HS-27A (cell line): Measurements from ENCODE around the gene ARHGAP12.

Source experiments
- DNase-seq: peaks from one replicate; pipeline ENCODE4 v3.0.0-alpha.2; 2012; ENCODE audit warnings: low read depth, missing footprints

ARHGAP12 gene

GRCh38 chr10:31928549-31929260 lies at the start of gene ARHGAP12:
ARHGAP12 (minus strand) TSS chr10:31928831; CDS start chr10:31908855, 19,976 bp downstream.
- no peak for DNase-seq

GRCh38 chr10:31978156-31978483 lies 49.5 kb upstream of the ARHGAP12 start:
- DNase-seq = no peak

DNA sequence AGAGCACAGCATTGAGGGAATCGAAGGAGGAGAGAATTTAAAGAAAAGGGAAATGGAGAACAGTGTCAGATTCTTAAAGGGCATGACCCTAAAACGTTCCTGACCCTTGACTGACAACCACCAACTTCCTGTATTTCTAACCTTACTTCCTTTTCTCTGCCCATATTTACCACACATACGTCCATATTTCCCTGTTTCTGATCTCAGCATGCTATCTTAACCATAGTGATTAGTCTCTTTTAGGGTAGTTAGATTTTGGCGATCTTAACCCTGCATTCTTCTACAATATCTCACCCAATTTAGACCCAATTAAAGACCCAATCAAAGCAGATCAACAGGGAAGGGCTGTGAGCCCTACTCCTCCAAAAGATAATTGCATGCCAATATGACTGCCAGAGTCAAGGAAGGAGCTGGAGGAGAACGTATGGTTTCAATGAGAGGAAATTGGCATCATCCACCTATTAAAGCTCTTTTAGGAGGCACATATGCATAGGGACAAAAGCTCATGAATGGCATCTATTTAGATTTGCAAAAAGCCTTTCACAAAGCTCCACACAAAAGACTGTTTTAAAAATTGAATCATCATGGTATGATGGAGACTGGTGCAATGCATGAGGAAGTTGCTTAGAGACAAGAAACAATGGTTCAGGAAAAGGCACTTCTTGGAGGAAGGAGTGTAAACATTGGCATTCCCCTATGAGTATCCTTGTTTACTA lies 49.0 kb upstream of the ARHGAP12 start:
- no peak for DNase-seq

DNA sequence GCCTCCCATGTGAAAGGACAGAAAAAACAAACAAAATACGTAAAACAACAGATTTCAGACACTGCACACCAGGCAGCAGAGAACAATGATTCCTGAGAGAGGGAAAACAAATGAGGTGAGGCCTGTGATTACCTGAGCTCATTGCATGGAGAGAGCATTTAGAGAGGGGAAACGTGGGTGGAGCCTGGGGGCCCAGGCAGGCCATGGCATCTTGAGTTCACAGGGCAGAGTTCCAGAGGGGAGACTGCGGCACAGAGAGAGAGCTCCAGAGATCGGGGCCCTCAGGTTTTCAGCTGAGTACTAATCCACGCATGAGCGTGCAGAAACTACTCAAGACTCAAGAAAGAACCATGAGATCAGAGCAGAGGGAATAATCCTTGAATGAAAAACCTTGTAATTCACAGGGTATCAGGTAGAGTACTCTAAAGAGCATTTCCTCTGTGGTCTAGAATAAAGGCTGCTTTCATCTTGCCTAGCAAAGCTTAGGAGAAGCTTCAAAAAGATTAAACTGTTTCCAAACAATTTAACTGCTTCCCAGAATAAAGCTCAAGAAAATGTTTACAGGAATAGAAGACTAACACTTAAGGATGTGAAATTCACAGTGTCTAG lies 46.6 kb upstream of the ARHGAP12 start:
- DNase-seq = no peak

GRCh38 chr10:31974434-31975124 lies 45.9 kb upstream of the ARHGAP12 start:
- no peak for DNase-seq

DNA sequence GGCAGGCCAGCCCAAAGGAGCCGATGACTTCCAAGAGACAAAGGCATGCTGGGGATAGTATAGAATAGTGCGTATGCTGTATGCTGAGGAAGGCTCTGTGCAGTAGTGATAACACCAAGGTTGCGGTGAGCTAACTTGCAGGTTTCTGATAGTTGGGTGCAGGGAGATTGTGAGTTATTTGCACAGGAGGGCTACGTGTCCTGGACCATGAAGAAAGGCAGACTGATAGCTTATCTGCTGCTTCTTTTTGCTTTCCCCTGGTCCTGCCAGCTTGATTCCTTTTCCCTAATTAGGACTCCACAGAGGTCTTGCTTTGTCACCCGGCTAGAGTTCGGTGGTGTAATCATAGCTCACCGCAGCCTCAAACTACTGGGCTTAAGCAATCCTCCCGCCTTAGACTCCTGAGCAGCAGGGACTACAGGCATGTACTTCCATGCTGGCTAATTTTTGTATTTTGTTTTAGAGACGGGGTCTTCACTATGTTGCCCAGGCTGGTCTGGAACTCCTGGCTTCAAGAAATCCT lies 43.9 kb upstream of the ARHGAP12 start:
- DNase-seq = no peak

DNA sequence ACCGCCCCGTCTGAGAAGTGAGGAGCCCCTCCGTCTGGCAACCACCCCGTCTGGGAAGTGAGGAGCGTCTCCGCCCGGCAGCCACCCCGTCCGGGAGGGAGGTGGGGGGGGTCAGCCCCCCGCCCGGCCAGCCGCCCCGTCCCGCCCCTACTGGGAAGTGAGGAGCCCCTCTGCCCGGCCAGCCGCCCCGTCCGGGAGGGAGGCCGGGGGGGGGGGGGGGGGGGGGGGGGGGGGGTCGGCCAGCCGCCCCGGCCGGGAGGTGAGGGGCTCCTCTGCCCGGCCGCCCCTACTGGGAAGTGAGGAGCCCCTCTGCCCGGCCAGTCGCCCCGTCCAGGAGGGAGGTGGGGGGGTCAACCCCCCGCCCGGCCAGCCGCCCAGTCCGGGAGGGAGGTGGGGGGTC lies 41.2 kb upstream of the ARHGAP12 start:
- peak; percentile 46 for DNase-seq

DNA sequence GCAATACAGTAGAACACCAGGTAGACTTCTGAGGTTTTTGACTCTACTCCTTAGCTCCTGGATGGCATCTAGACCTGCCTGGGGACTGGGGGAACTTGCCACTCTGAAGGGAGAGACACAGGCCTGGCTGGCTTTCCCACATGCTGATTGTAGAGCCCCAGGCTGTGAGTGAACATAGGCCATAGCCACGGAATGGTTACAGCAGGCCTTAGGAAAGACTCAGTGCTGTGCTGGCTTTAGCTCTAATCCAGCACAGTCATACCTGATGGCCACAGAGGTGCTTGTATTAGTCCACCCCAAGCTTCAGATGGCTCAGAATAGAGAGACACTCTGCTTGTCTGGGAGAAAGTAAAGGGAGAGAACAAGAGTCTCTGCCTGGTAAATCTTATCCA lies 35.0 kb upstream of the ARHGAP12 start:
- DNase-seq = no peak

DNA sequence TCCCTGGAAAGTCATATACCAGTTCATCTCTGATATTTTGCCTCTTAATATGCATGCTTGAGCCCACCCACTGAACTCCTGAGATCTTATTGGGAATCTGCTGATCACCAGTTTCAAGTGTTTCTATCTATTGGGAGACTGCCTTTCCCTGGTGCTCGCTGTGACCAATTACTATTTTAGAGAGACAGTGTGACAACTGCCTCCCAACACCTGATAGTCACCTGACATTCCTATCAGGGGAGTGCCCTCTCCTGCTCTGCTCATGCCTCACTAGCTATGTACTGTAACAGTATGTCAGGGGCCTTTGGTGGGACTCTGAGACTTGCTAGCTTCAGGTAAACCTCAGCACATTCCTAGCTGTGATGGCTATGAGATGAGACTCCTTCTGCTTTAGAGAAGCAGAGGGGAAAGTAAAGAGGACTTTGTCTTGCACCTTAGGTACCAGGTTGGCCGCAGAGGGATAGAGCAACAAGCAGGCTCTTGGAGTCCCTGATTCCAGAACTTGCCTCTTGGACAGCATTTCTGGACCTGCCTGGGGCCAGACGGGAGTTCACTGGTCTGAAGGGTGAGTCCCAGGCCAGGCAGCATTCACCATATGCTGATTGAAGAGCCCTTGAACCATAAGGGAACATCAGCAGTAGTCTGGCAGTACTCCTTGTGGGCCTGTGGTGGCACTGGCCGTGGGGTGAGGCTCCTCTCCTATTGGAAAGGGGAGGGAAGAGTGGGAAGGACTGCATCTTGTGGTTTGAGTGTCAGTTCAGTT lies 34.4 kb upstream of the ARHGAP12 start:
- DNase-seq = no peak

DNA sequence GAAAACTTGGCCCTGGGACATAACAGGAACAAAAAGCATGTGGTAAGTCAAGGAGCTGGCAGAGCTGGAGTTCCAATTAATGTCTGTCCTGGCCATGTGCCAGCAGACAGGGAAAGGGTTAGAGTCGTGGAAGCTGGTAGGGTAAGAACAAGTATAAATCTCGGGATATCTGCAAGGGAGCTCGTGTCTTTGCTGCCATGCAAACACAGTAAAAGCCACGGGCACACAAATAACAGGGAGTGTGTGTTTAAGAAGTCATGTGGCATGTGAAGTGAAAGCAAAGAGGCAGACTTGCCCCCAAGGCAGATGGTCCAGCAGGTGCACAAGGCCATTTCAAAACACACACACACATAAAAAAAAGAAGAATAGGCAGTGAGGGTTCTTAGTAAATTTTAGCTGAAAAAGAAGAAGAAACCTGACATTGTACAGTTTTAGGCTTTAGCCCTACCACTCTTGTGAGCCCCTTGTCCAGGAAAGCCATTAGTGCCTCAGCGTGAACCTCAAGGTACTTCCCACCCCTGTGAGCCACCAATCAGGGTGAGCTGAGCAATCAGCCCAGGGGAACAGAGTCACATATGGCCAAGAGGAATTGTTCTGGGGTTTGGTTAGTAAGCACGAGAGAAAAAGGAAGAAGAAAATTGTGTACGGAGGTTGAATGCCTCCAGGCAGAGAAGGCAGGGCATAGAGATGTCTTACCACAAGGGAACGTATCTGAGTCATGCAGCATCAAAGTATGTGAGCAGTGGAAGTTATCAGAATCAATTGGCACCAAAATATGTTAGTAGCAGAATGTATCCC lies 32.8 kb upstream of the ARHGAP12 start:
- no peak for DNase-seq

- DNase-seq = no peak
Measured at GRCh38 chr10:31959461-31960173, 31.0 kb upstream of the ARHGAP12 start.

- DNase-seq = no peak
Measured at GRCh38 chr10:31958856-31959255, 30.2 kb upstream of the ARHGAP12 start.

DNA sequence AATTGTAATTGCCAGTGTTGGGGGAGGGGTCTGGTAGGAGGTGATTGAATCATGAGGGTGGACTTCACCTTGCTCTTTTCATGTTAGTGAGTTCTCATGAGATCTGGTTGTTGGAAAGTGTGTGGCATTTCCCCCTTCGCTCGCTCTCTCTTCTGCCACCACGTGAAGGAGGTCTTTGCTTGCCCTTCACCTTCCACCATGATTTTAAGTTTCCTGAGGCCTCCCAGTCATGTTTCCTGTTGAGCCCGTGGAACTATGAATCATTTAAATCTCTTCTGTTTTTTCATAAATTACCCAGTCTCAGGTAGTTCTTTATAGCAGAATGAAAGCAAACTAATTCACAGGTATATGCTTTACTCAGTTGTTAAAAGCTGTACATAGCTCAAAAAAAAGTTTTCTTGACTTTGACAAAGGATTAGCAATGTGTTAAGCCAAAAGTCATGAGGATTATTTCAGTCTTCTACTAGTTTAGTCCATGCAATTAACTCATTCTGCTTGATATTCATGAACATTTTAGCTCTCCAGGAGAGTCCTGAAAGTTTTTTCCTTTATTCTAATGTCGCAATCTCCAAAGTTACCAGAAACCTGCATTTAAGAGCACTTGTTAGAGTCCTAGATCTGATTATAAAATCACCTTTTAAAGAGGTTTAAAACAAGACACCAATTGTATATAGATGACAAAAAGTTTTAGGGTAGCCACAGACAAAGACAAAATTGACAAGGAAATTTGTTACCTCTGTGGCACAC lies 27.7 kb upstream of the ARHGAP12 start:
- DNase-seq = no peak

DNA sequence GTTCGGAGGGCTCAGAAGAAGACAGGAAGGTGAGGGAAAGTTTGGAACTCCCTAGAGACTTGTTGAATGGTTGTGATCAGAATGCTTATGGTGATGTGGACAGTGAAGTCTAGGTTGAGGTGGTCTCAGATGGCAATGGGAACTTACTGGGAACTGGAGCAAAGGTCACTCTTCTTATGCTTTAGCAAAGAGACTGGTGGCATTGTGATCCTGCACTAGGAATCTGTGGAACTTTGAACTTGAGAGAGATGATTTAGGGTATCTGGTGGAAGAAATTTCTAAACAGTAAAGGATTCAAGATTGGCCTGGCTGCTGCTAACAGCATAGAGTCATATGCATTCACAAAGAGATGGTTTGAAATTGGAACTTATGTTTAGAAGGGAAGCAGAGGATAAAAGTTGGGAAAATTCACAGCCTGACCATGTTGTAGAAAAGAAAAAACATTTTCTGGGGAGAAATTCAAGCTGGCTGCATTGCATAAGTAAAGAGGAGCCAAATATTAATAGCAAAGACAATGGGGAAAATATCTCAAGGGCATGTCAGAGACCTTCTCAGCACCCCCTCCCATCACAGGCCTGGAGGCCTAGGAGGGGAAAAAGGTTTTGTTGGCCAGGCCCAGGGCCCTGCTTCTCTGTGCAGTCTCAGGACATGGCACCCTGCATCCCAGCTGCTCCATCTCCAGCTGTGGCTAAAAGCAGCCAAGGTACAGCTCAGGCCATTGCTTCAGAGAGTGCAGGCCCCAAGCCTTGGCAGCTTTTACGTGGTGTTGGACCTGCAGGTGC lies 26.0 kb upstream of the ARHGAP12 start:
- no peak for DNase-seq

GRCh38 chr10:31953480-31953879 lies 24.8 kb upstream of the ARHGAP12 start:
- DNase-seq = no peak

GRCh38 chr10:31953080-31953479 lies 24.4 kb upstream of the ARHGAP12 start:
- no peak for DNase-seq

- no peak for DNase-seq
Measured at GRCh38 chr10:31952066-31952465, 23.4 kb upstream of the ARHGAP12 start.

DNA sequence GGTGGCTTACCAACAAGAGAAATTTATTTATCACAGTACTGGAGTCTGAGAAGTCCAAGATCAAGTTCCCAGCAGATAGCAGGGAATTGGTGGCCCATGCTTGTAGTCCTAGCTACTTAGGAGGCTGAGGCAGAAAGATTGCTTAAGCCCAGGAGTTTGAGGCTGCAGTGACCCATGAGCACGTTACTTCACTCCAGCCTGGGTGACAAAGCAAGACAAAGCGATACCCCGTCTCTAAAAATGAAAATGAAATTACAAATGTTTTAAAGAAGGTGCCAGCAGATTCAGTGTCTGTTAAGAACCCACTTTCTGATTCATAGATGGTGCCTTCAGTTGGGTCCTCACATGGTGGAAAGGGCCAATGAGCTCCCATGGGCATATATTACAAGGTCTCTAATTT lies 20.6 kb upstream of the ARHGAP12 start:
- DNase-seq = no peak

GRCh38 chr10:31948021-31948420 lies 19.4 kb upstream of the ARHGAP12 start:
- DNase-seq = no peak
